ENCODE data around the gene S100A6.

DNA sequence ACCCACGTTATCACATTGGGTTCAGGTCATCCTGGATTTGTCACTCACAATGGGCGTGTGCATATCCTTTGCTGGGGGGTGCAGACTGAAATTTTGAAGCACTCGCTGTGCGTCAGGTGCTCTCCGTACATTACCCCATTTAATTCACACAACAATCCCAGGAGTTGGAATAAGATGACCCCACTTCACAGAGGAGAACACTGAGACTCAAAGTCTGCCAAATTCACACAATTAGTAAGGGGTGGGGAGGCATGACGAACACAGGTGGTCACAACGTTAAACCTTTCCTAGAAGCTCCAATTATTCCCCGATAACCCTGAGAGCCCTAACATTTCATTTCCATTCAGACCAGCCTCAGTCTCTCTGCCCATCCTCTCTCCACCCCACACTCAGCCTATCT lies 33.7 kb upstream of the S100A6 start:
- TF ChIP-seq, protein P1, sequence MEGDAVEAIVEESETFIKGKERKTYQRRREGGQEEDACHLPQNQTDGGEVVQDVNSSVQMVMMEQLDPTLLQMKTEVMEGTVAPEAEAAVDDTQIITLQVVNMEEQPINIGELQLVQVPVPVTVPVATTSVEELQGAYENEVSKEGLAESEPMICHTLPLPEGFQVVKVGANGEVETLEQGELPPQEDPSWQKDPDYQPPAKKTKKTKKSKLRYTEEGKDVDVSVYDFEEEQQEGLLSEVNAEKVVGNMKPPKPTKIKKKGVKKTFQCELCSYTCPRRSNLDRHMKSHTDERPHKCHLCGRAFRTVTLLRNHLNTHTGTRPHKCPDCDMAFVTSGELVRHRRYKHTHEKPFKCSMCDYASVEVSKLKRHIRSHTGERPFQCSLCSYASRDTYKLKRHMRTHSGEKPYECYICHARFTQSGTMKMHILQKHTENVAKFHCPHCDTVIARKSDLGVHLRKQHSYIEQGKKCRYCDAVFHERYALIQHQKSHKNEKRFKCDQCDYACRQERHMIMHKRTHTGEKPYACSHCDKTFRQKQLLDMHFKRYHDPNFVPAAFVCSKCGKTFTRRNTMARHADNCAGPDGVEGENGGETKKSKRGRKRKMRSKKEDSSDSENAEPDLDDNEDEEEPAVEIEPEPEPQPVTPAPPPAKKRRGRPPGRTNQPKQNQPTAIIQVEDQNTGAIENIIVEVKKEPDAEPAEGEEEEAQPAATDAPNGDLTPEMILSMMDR (IDR thresholded peaks at IDR 0.05): no peak
- TF ChIP-seq POLR2AphosphoS5 (IDR thresholded peaks at IDR 0.05) (no peak), POLR2A (IDR thresholded peaks at IDR 0.05) (no peak), EP300 (IDR thresholded peaks at IDR 0.05; ENCODE audit: low read depth) (no peak)
